SIG-M5 treated with dmso at 0.1 percent for 504 hours (cell line): Measurements from ENCODE around the gene TET3.

Source experiments
- DNase-seq: peaks from one replicate; lab custom pipeline; 2025; ENCODE audit not compliant: unreplicated experiment; lab: John Stamatoyannopoulos, UW

Gene TET3

GRCh38 chr2:74003494-74004211, 18.9 kb downstream of the TET3 start:
- no peak for DNase-seq

- no peak for DNase-seq
Observed at GRCh38 chr2:74004212-74005182, 19.8 kb downstream of the TET3 start.

- no peak for DNase-seq
Observed at GRCh38 chr2:74005786-74006185, 21.1 kb downstream of the TET3 start.

- no peak for DNase-seq
Observed at GRCh38 chr2:74006459-74006858, 21.7 kb downstream of the TET3 start.

- DNase-seq: no peak
Observed at GRCh38 chr2:74007121-74007520, 22.4 kb downstream of the TET3 start.

GRCh38 chr2:74007711-74008110, 23.0 kb downstream of the TET3 start:
- no peak for DNase-seq

- DNase-seq: no peak
Observed at GRCh38 chr2:74008761-74009395, 24.2 kb downstream of the TET3 start.

- DNase-seq: no peak
Observed at GRCh38 chr2:74009577-74009976, 24.9 kb downstream of the TET3 start.

- DNase-seq: peak; percentile 16
Observed at GRCh38 chr2:74010087-74010541, 25.4 kb downstream of the TET3 start.

GRCh38 chr2:74011246-74011645, 26.5 kb downstream of the TET3 start:
- no peak for DNase-seq

- DNase-seq: no peak
Observed at GRCh38 chr2:74014813-74015212, 30.1 kb downstream of the TET3 start.

GRCh38 chr2:74017223-74017622, 32.5 kb downstream of the TET3 start:
- DNase-seq: no peak

GRCh38 chr2:74019516-74019915, 34.8 kb downstream of the TET3 start:
- no peak for DNase-seq

- no peak for DNase-seq
Observed at GRCh38 chr2:74020702-74021406, 36.1 kb downstream of the TET3 start.

GRCh38 chr2:74021407-74021755, 36.7 kb downstream of the TET3 start:
- DNase-seq: no peak

- DNase-seq: no peak
Observed at GRCh38 chr2:74024216-74024615, 39.5 kb downstream of the TET3 start.

GRCh38 chr2:74025971-74026612, 41.4 kb downstream of the TET3 start:
- DNase-seq: no peak

GRCh38 chr2:74026687-74027241, 42.1 kb downstream of the TET3 start:
- DNase-seq: peak; percentile 15

- no peak for DNase-seq
Observed at GRCh38 chr2:74027496-74027895, 42.8 kb downstream of the TET3 start.

- DNase-seq: no peak
Observed at GRCh38 chr2:74028290-74028689, 43.6 kb downstream of the TET3 start.
